Posterior cingulate gyrus (tissue), 11 donors: ENCODE measurements around the gene TBL3.
"Not testable (repeated sequence)": the region's sequence is repeated elsewhere in the genome, so short reads cannot be mapped to it uniquely, and the experiment has no call there.

Experiments
- DNase-seq, 10 donors: peaks; one replicate each; pipeline versions ENCODE4 v3.0.0 to v3.0.0-alpha.2; 2020 to 2021; ENCODE audit warnings: mixed read lengths in 3 of 10
- intact Hi-C: fragments of 100-400 bp; cut with DNase I; formaldehyde crosslinking; loops from one replicate; pipeline ENCODE4 v1.15.1; 2023

The TBL3 gene

DNA sequence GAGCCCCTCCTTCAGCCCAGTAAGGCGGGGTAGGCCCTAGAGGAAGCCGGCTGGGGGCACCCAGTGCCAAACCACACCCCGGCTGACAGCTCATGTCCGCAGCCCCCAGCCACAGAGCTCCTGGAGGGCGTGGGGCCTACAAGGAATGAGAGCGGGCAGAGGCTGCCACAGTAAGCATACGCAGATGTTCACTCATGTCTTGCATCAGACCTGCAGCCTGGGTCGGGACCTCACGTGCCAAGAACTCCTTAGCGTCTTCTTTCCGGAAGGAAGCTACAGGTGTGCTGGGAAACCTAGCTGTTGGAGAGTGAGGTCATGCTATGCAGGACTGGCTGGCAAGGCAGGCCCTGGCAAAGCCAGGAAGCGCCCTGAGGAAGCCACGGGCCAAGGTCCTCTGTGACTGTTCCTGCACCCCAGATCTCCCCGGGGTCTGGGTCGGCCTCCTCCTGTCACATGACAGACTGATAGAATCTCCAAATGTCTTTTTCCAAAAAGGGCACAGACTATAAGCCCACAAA is 36.2 kb downstream of the TBL3 start:
- DNase-seq: peak in 1 of 10 donors; percentile 76
- intact Hi-C loops: no loop called here

- intact Hi-C loops: no loop called here
- DNase-seq: peak in 1 of 10 donors; percentile 79
Observed at GRCh38 chr16:2008631-2009163, 36.8 kb downstream of the TBL3 start.

DNA sequence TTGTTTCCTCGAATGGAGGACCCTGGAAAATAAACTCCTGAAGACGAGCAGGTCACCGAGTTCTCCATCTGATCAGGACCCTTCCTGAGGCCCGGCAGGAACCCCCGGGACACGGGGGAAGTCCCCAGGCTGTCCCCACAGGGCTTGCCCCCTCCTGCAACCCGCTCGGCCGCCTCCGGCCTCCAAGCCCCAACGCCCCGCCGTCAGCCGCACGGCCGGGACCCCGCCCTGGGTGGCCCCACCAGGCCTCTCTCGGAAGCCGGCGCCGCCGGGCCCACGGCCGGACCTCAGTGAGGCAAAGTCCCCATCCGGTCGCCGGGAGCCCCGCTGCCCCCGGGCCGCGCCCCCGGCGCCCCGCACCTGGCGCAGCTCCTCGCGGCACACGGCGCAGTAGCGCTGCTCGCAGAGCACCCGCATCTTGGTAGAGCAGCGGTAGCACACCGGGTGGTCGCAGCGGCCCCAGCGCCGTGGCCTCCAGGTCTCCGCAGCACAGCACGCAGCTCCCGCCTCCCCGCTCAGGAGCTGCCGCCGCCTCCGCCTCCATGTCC is 37.4 kb downstream of the TBL3 start:
- intact Hi-C loops: no loop called here
- peak in 1 of 10 donors; percentile 90 for DNase-seq

DNA sequence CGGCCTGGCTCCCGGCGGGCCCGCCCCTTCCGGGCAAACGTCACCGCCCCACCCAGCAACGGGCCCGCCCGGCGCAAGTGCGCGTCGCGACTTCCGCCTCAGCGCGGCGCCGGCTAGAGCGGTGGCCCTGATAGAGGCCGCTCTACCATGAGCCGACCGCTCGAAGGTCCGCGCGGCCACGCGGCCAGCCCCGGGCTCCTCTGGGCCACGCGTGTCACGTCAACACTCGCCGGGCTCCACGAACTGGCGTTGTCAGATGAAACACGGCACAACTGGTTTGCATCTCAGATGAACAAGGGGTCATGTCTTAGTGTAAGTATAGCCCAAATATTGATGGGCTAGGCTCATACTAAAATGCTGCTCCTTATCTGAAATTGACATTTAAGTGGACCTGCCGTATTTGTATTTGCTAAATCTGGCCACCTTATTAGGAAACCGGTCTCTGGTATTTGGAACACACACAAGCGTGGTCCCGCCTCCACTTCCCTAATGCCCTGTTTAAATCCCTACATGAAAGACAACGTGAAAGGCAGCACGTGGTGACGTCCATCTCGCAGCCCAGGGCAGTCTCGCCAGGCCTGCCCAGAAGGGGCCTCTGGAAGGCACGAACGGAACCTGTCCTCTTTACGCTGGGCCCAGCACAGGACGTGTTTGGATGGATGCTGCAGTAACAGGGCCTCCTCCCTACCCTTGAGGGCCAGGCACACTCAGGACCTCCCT is 38.1 kb downstream of the TBL3 start, which contains the start of gene ZNF598:
Gene ZNF598, minus strand, starts transcription at position 31 of the 720 bp plus-strand sequence.
- DNase-seq: peak; percentile 64 to 98 (median 83)
- intact Hi-C loops: no loop called here

GRCh38 chr16:2011726-2012125 is 39.9 kb downstream of the TBL3 start:
- intact Hi-C loops, DNase-seq: not testable (repeated sequence)

GRCh38 chr16:2013527-2013926 is 41.7 kb downstream of the TBL3 start:
- no peak for DNase-seq
- intact Hi-C loops: no loop called here

DNA sequence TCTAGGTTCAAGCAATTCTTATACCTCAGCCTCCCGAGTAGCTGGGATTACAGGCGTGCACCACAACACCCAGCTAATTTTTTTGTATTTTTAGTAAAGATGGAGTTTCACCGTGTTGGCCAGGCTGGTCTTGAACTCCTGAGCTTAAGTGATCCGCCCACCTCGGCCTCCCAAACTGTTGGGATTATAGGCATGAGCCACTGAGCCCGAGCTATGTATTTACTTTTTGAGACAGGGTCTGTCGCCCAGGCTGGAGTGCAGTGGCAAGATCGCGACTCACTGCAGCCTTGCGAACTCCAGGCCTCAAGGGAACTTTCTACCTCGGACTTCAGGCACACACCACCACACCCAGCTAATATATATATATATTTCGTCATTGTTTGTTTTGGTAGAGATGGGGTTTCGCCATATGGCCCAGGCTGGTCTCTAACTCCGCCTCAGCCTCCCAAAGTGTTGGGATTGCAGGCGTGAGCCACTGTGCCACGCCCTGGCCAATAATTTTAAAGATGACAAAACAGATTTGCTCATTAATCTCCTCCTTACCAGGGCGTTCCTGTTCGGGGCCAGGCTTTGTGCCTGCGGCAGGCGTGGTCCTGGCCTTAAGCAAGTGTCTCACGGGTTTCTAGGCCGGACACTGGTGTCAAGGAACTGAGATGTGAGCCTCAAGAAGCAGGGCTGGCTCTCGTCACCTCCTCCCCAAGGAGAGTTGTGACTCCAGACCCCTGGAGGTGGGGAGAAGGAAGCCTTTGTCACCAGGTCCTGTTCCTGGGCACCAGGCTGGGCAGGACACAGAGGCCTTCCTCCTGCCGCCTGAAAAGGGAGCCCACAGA is 43.5 kb downstream of the TBL3 start:
- intact Hi-C loops: no loop called here

DNA sequence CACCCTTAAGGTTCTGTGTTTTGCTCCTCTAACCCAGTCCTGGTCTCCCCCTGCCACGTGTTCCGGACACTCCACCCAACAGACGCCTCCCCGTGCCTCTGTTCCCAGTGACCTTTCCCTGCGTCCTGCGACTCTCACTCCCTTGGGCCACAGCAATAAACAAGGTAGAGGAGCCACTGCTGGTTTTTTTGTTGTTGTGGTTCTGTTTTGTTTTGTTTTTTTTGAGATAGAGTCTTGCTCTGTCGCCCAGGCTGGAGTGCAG is 44.0 kb downstream of the TBL3 start:
- DNase-seq: no peak
- intact Hi-C loops: no loop called here

More for the DNA sequence above, 43.5 kb downstream of the TBL3 start:
- no peak for DNase-seq

DNA sequence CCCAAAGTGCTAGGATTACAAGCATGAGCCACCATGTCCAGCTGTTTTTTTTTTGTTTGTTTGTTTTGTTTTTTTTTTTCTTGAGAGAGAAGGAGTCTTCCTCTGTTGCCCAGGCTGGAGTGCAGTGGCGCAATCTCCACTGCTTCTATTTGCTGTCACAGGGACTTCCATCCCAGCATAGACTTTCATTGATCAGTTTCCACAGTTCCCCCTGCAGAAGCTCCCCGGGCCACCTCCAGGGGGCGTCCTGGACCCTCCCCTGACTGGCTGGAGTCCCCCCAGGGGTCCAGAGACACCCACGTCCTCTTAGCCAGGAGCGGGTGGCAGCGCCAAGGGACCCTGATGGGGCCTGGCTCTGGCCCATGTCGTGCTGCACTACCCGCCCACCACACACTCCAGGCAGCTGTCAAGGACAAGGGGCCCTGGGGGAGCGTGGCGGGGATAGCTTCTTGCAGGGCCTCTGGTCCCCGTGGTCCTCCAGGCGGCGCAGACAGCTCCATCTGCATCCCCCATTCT is 44.6 kb downstream of the TBL3 start:
- intact Hi-C loops: no loop called here
- DNase-seq: peak in 1 of 10 donors; percentile 84

DNA sequence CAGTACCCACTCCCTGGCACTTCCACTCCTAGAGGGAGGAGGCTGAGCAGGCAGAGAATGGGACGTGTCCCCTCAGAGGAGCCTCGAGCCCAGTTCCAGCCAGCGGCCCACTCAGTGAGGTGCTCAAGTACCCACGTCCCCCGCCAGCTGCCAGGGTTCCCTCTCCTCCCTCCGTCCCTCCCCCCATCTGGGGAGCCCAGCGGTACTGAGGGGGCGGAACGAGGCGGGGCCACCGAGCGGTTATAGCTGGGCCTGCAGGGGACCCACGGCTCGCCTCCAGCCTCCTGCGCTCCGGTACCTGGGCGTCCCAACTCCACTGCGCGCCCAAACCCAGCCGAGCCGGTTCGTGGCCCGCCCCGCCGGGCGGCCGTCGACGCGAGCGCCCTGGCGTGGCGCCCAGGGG is 47.7 kb downstream of the TBL3 start, which contains the start of gene NPW:
Gene NPW, plus strand, starts transcription at position 268 of the 403 bp plus-strand sequence.
- DNase-seq: peak in 1 of 10 donors; percentile 80
- intact Hi-C loops: no loop called here

- DNase-seq: peak in 2 of 10 donors; percentile 76 to 83
- intact Hi-C loops: no loop called here
Observed at GRCh38 chr16:2019921-2020831, 48.3 kb downstream of the TBL3 start.

- peak in 1 of 10 donors; percentile 74 for DNase-seq
- intact Hi-C loops: loop anchor here (1.0 kb wide), 2 partner anchors 34 to 118 kb away; no protein-coding TSS in a partner anchor
Observed at GRCh38 chr16:2022723-2023091, 50.9 kb downstream of the TBL3 start.

DNA sequence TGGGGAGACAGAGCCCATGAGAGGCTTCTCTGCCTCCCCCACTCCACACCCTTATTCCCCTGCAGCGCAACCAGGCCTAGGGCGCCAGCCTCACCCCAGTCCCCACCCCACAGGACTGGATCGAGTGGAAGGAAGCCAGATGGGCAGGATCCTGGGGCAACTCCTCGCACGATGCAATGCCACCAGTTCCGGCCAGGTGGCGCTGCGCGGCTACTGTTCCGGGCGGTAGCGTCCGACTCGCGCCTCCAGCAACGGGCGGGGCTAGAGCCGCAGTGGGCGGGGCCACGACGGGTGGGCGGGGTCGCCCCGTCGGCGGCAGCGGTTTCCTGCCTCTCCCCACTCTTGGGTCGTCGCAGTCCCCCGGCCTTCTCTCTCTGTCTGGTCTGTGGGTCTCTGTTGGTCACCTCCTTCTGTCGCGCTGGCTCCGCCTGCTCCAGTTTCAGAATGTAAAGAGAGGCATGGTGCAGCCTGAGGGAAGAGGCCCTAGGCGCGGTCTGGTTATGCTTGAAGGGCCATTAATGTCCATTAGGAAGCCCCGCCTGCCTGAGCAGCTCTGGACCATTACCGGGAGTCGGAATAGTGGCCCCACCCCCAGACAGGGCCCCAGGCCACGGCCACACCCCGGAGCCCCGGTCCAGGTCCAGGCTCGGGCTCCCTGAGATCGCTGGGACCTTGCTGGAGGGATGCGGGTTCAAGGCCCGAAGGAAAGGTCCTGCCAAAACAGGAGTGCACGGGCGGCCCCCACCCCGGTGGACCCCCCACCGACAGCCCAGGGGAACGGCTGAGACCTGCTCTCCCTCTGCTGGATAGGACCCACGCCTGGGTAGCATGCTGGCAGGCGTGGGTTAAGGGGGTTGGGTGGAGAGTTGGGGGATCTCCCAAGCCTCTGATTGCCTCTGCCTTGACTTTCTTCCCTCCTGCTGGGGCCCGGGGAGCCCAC is 51.5 kb downstream of the TBL3 start:
- DNase-seq: peak; percentile 81 to 99 (median 96)
- intact Hi-C loops: loop anchor here (1.0 kb wide), 2 partner anchors 33 to 117 kb away; no protein-coding TSS in a partner anchor

DNA sequence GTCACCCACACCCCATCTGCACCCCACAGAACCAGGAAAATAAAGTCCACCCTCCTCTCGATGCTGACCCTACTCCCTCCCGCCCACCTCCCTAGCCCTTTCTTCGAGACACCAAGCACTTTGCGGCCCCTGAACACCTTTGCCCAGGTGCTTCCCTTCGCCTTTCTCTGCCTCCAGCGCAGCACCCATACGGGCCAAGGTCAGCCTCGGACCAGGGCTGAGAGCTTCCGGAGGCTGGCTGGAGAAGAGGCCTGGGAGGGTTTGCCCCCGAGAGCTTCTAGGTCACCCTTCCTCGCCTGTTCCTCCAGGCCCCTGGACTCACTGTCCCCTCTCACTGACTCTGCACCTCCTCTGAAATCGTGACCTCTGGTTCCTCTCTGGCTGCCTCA is 52.2 kb downstream of the TBL3 start:
- DNase-seq: no peak
- intact Hi-C loops: no loop called here

- intact Hi-C loops: no loop called here
- no peak for DNase-seq
Observed at GRCh38 chr16:2025251-2025650, 53.4 kb downstream of the TBL3 start.

DNA sequence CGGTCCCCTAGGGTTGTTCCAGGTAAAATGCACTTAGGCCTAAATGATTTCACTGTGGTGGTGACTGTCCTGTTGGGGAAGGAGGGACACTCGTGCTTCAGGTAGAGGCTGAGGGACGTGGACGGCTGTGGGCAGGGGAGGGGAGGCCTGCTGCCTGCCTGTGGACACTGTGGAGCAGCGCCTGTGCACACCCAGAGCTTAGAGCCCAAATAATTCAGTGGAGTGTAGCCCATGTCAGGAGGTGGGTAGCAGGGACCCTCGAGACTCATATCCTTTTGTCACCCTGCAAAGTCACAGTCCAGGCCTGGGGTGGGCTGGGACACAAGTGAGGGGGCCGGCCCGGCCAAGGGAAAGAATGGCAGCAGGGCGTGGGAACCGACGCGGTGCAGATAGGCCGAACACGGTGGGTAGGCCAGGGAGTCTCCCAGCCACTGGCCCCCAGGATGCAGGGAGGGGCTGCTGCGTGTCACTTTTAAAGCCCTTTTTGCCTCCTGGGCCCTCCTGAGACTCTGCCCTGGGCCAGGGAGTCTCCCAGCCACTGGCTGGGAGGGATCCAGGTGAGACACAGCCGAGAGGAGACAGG is 54.1 kb downstream of the TBL3 start:
- intact Hi-C loops: no loop called here
- DNase-seq: no peak

- peak in 2 of 10 donors; percentile 51 to 89 for DNase-seq
- intact Hi-C loops: no loop called here
Observed at GRCh38 chr16:2026461-2027023, 54.7 kb downstream of the TBL3 start, which contains the start of gene NHERF2. NHERF2 (plus strand) TSS chr16:2026902; CDS start chr16:2027006, 104 bp downstream.
